SJSA1 (cell line): ENCODE results near the gene CENPL. TPM values are rescaled to one million over a fixed set of nuclear protein-coding genes. Genes with fewer than 3 reads are reported as not detected.
"Not testable (repeated sequence)": the region's sequence is repeated elsewhere in the genome, so short reads cannot be mapped to it uniquely, and the experiment has no call there.

ENCODE experiments used
- DNase-seq, 2 experiments: peaks; one replicate each; pipeline ENCODE4 v3.0.0-alpha.2; 2015 to 2020; ENCODE audit warnings: low spot score in 2 of 2, low read depth in 1 of 2
- H3K27ac ChIP-seq: fragments of 250-450 bp; sonication (Bioruptor Pico); 2 replicates; pipeline ENCODE4 v1.5.1; 2020; ENCODE audit warnings: mild to moderate bottlenecking, moderate library complexity
- H3K27me3 ChIP-seq: fragments of 250-450 bp; sonication (Bioruptor Pico); replicated peaks from 2 replicates; pipeline ENCODE4 v1.5.1; 2020; ENCODE audit warnings: mild to moderate bottlenecking, moderate library complexity
- H3K36me3 ChIP-seq: fragments of 250-450 bp; sonication (Bioruptor Pico); 2 replicates; pipeline ENCODE4 v1.5.1; 2020; ENCODE audit warnings: mild to moderate bottlenecking
- H3K4me1 ChIP-seq: fragments of 250-450 bp; sonication (Bioruptor Pico); replicated peaks from 2 replicates; pipeline ENCODE4 v1.6.1; 2021; ENCODE audit warnings: mild to moderate bottlenecking
- H3K4me3 ChIP-seq: fragments of 250-450 bp; sonication (Bioruptor Pico); 2 replicates; pipeline ENCODE4 v1.5.1; 2020; ENCODE audit warnings: mild to moderate bottlenecking
- H3K9me3 ChIP-seq: fragments of 250-450 bp; sonication (Bioruptor Pico); replicated peaks from 2 replicates; pipeline ENCODE4 v1.5.1; 2020; ENCODE audit warnings: mild to moderate bottlenecking
- total RNA-seq: library from RNA; depleted of rRNA; stranded (reverse); fragments of >200 nt; shearing (Covaris generic); gene quantifications from 2 replicates; pipeline ENCODE4 v1.2.3, GENCODE V29; 2014; rRNA removed

Gene CENPL
- total RNA-seq, 1 experiment from 2014 or later = 56.2 TPM

DNA sequence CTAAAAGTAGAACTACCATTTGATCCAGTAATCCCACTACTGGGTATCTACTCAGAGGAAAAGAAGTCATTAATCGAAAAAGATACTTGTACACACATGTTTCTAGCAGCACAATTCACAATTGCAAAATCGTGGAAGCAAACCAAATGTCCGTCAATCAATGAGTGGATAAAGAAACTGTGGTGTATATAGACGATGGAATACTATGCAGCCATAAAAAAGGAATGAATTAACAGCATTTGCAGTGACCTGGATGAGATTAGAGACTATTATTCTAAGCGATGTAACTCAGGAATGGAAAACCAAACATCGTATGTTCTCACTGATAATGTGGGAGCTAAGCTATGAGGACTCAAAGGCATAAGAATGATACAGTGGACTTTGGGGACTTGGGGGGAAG lies 60.4 kb downstream of the CENPL start:
- H3K9me3 ChIP-seq, H3K4me3 ChIP-seq, DNase-seq, H3K27ac ChIP-seq, H3K27me3 ChIP-seq, H3K4me1 ChIP-seq: not testable (repeated sequence)
- peaks cover 53% of the 10 kb centered on the region for H3K36me3 ChIP-seq

DNA sequence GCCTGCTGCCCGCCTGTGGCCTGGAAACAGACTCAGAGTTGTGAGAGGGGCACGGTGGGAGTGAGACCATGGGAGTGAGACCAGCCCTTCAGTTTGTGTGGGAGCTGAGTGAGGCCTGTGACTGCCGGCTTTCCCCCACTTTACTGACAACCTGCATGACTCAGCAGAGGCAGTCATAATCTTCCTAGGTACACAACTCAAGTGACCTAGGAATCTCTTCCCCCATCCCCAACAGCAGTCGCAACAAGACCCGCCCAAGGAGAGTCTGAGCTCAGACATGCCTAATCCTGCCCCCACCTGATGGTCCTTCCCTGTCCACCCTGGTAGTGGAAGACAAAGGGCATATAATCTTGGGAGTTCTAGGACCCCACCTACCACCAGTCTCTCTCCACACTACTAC lies 65.7 kb downstream of the CENPL start:
- no peak overlapping the region for H3K4me3 ChIP-seq
- no peak for DNase-seq
- H3K36me3 ChIP-seq = peaks cover 78% of the 10 kb centered on the region
- H3K4me1 ChIP-seq = no peaks in the 10 kb centered on the region
- H3K27me3 ChIP-seq = no peaks in the 10 kb centered on the region
- no peak overlapping the region for H3K27ac ChIP-seq
- no peaks in the 10 kb centered on the region for H3K9me3 ChIP-seq

DNA sequence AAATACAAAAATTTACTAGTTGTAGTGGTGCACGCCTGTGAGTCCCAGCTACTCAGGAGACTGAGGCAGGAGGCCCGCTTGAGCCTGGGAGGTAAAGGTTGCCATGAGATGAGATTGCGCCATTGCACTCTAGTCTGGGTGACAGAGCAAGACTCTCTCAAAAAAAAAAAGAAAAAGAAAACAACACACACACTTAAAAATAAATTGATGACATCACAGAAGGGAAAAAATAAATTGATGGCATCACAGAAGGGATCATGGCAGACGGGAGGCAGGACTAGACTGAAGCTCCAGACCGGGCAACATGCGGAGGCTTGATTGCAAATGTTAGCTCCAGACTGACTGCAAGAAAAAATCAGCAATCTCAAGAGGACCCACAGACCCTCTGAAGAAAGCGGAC lies 66.6 kb downstream of the CENPL start:
- no peaks in the 10 kb centered on the region for H3K27me3 ChIP-seq
- peaks cover 79% of the 10 kb centered on the region for H3K36me3 ChIP-seq
- no peaks in the 10 kb centered on the region for H3K4me1 ChIP-seq
- H3K27ac ChIP-seq = no peak overlapping the region
- DNase-seq = no peak
- H3K4me3 ChIP-seq = no peak overlapping the region
- no peaks in the 10 kb centered on the region for H3K9me3 ChIP-seq

DNA sequence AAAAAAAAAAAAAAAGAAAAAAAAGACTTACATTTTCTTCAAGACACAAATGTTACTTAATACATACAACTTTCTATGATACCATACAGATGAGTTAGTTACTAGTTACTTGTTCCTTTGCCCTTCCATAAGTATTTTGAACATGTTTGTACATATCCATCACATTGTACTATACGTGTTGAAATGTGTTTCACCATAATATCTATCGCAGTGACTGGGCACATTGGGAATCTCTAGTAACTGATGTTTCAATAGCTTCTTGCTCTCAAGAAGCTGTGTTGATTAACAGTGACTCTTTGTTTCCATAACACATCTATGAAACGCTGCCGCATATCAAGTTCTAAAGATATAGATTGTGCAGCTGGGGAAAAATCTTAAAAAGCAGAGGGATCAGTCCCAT lies 67.0 kb downstream of the CENPL start:
- Histone ChIP-seq H3K36me3 (peaks cover 80% of the 10 kb centered on the region), H3K9me3 (no peaks in the 10 kb centered on the region), H3K27me3 (no peaks in the 10 kb centered on the region), H3K27ac (no peak overlapping the region), H3K4me3 (no peak overlapping the region), H3K4me1 (no peaks in the 10 kb centered on the region)
- DNase-seq = no peak

DNA sequence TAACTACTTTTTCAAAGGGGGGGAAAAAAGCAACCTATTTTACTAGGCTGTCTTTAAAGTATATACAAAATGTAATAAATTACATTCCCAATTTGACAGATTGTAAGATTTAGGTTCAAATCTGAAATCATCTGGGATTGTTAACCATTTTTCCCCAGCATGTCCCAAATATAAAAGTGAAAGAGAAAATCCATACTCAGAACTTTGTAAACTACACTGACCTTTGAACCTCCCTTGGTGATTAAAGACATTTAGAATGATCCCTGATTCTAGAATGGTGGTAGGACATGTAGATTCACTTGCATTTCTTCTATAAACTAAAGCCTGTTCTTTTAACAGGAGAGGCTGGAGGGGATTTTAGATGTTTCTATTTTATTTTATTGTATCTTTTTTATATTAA lies 70.9 kb downstream of the CENPL start:
- Histone ChIP-seq H3K36me3 (peaks cover 59% of the 10 kb centered on the region), H3K27me3 (no peaks in the 10 kb centered on the region), H3K9me3 (no peaks in the 10 kb centered on the region), H3K4me3 (no peak overlapping the region), H3K4me1 (peaks cover 3% of the 10 kb centered on the region; the same call in 1 of the 2 replicates), H3K27ac (no peak overlapping the region)
- no peak for DNase-seq

Other genes starting within 250 kb of the CENPL start
- gene SLC9C2, start 221.8 kb downstream of the CENPL start, total RNA-seq = not detected in 2 replicates
- not detected in 2 replicates for gene TEX50, start 189.5 kb downstream of the CENPL start, total RNA-seq
- gene ANKRD45, start 155.0 kb downstream of the CENPL start, total RNA-seq = not detected in 2 replicates
- 26.3 and 29.9 TPM in 2 replicates for gene KLHL20, start 109.9 kb downstream of the CENPL start, total RNA-seq
- gene DARS2, start 210 bp downstream of the CENPL start, total RNA-seq = 24.5 and 32.4 TPM in 2 replicates
- 277 and 312 TPM in 2 replicates for gene GAS5, start 43.1 kb upstream of the CENPL start, total RNA-seq
- 3.0 and 4.8 TPM in 2 replicates for gene ZBTB37, start 43.5 kb upstream of the CENPL start, total RNA-seq
- gene SERPINC1, start 92.4 kb upstream of the CENPL start, total RNA-seq = 0.34 TPM in 1 of 2 replicates, not detected in the other
- 15.0 and 79.1 TPM in 2 replicates for gene RC3H1, start 197.5 kb upstream of the CENPL start, total RNA-seq